ENCODE results near the gene TMEM217.

TMEM217 gene

DNA sequence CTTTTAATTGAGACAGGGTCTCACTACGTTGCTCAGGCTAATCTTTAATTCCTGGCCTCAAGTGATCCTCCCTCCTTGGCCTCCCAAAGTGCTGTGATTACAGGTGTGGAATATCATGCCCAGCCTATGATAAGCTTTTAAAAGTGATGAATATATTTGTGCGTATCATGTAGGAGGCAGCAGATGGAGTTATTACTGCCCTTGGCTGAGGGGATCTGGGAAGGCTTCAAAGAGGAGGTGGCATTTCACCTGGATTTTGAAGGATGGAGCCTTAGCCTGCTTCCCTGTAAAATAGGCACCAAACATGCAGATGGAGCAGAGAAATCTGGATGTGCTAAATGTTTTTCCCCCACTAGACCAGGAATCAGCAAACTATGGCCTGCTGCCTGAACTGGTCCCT lies 77.9 kb downstream of the TMEM217 start:
- H3K4me3 ChIP-seq (ENCODE audit: low read depth, low read length), result no peak overlapping the region
- TF ChIP-seq, protein P1, sequence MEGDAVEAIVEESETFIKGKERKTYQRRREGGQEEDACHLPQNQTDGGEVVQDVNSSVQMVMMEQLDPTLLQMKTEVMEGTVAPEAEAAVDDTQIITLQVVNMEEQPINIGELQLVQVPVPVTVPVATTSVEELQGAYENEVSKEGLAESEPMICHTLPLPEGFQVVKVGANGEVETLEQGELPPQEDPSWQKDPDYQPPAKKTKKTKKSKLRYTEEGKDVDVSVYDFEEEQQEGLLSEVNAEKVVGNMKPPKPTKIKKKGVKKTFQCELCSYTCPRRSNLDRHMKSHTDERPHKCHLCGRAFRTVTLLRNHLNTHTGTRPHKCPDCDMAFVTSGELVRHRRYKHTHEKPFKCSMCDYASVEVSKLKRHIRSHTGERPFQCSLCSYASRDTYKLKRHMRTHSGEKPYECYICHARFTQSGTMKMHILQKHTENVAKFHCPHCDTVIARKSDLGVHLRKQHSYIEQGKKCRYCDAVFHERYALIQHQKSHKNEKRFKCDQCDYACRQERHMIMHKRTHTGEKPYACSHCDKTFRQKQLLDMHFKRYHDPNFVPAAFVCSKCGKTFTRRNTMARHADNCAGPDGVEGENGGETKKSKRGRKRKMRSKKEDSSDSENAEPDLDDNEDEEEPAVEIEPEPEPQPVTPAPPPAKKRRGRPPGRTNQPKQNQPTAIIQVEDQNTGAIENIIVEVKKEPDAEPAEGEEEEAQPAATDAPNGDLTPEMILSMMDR (IDR thresholded peaks at IDR 0.05; ENCODE audit: low read depth, low read length, missing control alignments), result no peak
- no peak for DNase-seq (ENCODE audit: low read depth)
- in situ Hi-C loops (cut with HindIII; ENCODE audit: low sequenced_read_pairs), result no loop called here

DNA sequence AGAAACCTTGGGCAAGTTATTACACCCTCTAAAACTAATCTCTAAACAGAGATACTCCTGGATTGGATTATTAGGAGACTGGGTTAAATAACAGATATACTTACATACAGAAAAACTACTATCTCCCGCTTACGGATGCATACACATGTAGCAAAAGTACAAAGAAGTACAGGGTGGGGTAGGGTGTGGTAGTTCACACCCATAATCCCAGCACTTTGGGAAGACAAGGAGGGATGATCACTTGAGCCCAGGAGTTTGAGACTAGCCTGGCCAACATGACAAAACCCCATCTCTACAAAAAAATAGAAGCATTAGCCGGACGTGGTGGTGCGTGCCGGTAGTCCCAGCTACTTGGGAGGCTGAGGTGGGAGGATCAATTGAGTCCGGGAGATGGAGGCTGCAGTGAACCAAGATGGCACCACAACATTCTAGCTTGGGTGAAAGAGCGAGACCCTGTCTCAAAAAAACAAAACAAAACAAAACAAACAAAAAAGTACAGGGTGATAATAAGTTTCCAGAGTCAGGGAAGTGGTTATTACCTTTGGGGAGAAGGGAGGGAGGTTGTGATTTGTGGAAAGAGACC lies 79.9 kb downstream of the TMEM217 start:
- DNase-seq (ENCODE audit: low read depth), result no peak
- in situ Hi-C loops (cut with HindIII; ENCODE audit: low sequenced_read_pairs), result no loop called here

DNA sequence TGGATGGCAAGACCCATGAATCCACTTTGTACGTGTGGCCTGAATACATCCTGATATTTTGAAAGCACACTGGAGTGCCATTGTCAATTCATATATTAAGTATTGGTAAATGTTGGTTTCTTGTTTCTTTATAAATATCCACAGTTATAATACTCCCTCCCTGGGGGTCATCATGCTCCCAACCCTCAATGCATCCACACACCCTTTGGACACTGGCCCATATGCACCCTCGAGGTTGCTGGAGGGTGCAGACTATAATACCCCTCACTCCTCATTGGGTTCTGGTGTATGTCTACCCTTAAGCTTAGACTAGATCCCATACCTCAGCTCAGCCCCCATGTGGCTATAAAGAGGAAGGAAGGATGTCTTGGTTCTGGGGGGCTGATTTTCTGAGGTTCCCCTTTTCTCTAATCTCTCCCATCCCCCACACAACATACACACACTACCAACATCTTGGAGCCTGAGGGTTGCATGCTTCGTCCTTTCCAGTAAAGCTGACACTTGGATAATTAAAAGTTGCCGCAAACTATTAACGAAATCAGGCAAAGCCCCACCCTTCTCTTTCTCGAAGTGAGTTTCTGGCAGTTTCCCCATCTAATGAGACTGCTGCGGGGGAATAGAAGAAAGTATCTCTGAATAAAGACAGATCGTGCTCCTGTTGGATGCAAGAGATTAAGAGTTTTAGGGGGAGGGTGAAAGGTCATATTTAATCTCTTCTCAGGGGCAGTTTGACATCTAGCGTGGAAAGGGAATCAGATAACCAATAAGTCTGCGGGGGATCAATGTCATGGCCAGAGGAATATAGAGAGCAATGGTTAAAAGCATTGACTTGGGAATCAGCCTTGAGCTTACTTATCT lies 80.6 kb downstream of the TMEM217 start:
- H3K4me3 ChIP-seq (ENCODE audit: low read depth, low read length), result no peak overlapping the region
- no peak for DNase-seq (ENCODE audit: low read depth)

More for the DNA sequence above, 79.9 kb downstream of the TMEM217 start:
- TF ChIP-seq, protein P1 (IDR thresholded peaks at IDR 0.05; ENCODE audit: low read depth, low read length, missing control alignments), result no peak
- H3K4me3 ChIP-seq (ENCODE audit: low read depth, low read length), result no peak overlapping the region

DNA sequence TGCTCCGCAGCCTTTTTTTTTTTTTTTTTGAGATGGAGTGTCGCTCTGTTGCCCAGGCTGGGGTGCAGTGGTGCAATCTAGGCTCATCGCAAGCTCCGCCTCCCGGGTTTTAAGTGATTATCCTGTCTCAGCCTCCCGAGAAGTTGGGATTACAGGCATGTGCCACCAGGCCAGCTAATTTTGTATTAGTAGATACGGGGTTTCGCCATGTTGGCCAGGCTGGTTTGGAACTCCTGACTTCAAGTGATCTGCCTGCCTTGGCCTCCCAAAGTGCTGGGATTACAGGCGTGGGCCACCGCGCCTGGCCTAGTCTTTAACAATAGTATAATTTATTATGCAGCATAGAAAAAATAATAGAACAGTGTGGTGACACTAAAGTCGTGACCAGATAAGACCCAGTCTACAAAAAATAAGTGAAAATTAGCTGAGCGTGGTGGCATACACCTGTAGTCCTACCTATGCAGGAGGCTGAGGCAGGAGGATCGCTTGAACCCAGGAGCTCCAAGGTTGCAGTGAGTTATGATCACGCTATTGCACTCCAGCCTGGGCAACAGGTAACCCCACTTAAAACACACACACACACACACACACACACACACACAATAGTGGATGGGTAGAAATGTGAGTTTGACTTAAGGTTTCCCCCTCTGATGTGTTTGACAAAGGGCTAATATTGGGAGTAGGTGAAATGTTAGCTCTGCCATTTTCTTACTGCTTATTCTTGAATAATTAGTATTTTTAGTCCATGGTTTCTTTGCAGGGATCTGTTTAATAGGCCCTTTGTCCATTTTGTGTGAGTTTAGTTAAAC lies 81.5 kb downstream of the TMEM217 start:
- in situ Hi-C loops (cut with HindIII; ENCODE audit: low sequenced_read_pairs), result no loop called here
- no peak overlapping the region for H3K4me3 ChIP-seq (ENCODE audit: low read depth, low read length)
- TF ChIP-seq, protein P1 (IDR thresholded peaks at IDR 0.05; ENCODE audit: low read depth, low read length, missing control alignments), result no peak
- DNase-seq (ENCODE audit: low read depth), result no peak

More for the DNA sequence above, 80.6 kb downstream of the TMEM217 start:
- in situ Hi-C loops (cut with HindIII; ENCODE audit: low sequenced_read_pairs), result no loop called here
- TF ChIP-seq, protein P1 (IDR thresholded peaks at IDR 0.05; ENCODE audit: low read depth, low read length, missing control alignments), result no peak

DNA sequence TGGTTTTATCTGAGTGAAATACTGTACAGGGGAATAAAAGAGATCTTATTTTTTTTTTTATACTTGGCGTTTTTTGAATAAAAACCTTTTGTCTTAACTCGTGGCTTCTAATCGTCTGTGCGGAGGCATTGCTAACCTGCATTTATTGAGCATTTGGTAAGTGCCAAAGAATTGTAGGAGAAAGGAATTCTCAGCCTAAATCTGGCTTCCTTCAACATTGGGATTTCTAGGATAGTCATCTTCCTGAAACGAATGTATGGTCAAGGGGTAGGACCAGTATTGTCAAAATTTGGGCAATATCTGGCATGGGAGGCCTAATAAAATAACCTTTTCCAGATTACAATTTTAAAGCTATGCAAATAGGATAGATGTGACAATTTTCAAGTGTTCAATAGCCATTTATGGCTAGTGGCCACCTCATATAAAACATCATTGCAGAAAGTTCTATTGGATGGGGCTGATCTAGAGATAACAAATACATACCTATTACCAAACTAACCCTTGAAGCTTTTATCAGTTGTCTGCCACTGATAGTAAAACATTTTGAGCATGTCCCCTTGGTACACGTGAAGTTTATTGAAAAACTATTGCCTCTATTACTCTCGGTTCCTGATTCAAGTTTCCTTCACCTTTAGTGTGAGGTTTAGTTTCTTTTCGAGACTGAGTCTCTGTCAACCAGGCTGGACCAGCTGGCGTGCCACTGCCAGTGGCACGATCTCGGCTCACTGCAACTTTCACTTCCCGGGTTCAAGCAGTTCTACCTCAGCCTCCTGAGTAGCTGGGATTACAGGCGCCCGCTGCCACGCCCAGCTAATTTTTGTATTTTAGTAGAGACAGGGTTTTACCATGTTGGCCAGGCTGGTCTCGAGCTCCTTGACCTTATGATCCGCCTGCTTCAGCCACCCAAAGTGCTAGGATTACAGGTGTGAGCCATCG lies 82.3 kb downstream of the TMEM217 start:
- in situ Hi-C loops (cut with HindIII; ENCODE audit: low sequenced_read_pairs), result no loop called here
- TF ChIP-seq, protein P1 (IDR thresholded peaks at IDR 0.05; ENCODE audit: low read depth, low read length, missing control alignments), result no peak
- DNase-seq (ENCODE audit: low read depth), result no peak
- H3K4me3 ChIP-seq (ENCODE audit: low read depth, low read length), result no peak overlapping the region
